ENCODE data around the gene PIGM.

DNA sequence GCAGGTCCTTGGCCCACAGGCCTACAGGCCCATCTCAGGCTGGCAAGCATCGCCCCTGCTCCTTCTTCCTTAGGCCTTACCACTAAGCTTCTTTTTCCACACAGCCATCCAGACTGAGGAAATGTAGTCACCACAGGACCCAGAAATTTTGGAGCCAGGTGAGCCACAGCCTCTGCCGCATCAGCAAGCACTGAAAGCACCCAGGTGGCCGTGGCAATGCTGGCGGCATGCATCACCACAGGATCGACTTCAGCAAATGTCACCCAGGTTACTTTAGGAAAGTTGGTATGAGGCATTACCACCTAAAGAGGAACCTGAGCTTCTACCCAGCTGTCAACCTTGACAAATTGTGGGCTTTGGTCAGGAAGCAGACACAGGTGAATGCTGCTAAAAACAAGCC lies 11.6 kb downstream of the PIGM start:
- TF ChIP-seq POLR2AphosphoS5 (IDR thresholded peaks at IDR 0.05; ENCODE audit: borderline replicate concordance, low read depth, low read length) (no peak), EZH2 (IDR thresholded peaks at IDR 0.05) (no peak), FOXP2 (optimal IDR thresholded peaks at IDR 0.05; ENCODE audit: control extremely low read depth, extremely low read length, insufficient read depth) (no peak)
